ENCODE results near the gene VSIR.

VSIR gene

GRCh38 chr10:71755179-71755879, 18.0 kb downstream of the VSIR start:
- DNase-seq (ENCODE audit: low spot score in 2 of 2) (no peak), ATAC-seq (ENCODE audit: low read depth) (no peak)
- H3K36me3 Mint-ChIP-seq = peaks cover 13% of the 10 kb centered on the region
- H3K27me3 Mint-ChIP-seq = no peaks in the 10 kb centered on the region
- peaks cover 53% of the 10 kb centered on the region for H3K4me1 Mint-ChIP-seq
- no peak overlapping the region for H3K4me3 Mint-ChIP-seq
- no peaks in the 10 kb centered on the region for H3K9me3 Mint-ChIP-seq
- H3K27ac Mint-ChIP-seq = no peak overlapping the region

DNA sequence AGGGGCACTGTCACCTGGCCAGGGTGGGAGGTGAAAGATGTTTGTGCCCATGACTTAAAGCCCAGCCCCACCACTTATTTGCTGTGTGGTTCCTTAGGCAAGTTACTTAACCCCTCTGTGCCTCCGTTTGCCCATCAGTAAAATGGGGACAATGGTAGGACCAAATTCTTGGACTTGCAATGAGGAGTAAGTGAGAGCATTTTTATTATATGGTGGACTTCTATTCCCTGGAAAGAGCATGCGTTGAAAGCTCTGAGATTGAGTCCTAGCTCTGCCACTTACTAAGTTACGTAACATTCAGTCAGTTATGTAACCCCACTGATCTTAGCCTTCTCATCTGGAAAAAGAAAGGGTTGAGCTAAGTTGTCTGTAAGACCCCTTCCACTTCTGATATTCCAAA, 18.8 kb downstream of the VSIR start:
- Mint-ChIP-seq H3K27me3 (no peaks in the 10 kb centered on the region), H3K36me3 (peaks cover 12% of the 10 kb centered on the region), H3K9me3 (no peaks in the 10 kb centered on the region), H3K27ac (no peak overlapping the region), H3K4me3 (no peak overlapping the region), H3K4me1 (peaks cover 59% of the 10 kb centered on the region)
- no peak for ATAC-seq (ENCODE audit: low read depth)
- DNase-seq (ENCODE audit: low spot score in 2 of 2) = no peak

DNA sequence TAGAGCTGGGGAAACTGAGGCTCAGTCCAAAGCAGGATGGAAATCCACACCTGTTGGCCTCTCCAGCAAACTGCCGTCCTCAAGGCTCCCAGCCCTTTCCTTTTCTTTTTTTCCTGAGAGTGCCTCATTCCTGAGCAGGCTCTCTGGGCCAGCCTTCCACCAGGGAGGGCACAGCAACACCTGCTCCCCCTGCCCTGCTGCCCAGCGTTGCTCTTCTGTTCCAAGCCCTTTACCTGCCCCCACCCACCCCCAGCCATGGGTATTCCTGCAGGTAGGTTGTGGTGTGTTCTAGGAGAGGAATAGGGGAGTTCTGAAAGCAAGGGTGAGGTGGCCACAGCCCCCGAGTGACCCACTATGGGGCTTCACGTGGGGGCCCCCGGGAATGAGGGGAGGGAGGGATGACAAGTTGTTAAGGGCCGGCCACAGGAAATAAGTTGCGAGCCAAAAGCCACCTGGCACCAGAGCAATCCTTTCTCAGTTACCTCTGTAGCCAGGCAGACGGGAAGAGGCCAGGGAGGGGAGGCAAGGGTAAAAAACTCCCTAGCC, 19.3 kb downstream of the VSIR start:
- Mint-ChIP-seq H3K27me3 (no peaks in the 10 kb centered on the region), H3K27ac (peak overlapping the region; percentile 72), H3K4me3 (no peak overlapping the region), H3K4me1 (peaks cover 62% of the 10 kb centered on the region), H3K36me3 (peaks cover 12% of the 10 kb centered on the region), H3K9me3 (no peaks in the 10 kb centered on the region)
- no peak for ATAC-seq (ENCODE audit: low read depth)
- DNase-seq (ENCODE audit: low spot score in 2 of 2) = no peak

DNA sequence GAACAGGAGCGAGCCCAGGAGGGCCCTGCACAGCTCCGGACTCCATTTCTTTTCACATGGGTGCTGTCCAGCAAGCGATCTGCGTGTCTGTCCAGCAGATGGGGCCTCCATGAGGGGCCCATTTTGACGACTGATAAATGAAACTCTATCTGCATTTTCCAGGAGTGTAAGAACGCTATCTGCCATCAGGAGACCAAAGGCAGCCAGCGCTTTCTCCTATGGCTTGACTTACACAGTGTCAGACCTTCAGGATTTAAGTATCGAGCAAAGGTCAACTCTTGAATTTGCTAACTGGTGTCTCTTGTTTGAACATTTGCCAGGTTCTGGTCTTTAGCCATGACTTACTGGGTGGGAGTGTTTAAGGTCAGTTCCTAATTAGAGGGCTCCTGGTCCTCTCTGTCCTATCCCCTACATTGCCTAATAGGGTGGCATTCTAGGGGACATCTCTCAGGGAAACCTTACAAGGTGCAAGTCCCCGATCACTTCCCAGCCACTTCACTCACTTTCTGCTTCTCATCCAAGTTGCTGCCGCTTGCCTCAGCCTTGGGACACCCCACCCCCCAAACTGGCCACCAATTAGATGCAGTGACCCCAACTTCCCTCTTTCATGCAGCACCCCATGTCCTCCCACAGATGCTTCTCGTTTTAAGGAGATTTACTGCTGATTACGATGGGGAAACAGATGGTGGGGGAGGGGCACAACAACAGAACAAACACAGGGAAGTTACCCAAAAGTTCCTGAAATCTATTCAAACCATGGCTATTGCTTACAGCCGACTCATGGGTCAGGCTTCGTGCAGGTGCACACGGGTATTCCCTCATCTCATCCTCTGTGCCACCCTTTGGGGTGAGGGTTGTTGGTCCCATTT, 20.0 kb downstream of the VSIR start:
- H3K36me3 Mint-ChIP-seq = peaks cover 12% of the 10 kb centered on the region
- peaks cover 69% of the 10 kb centered on the region for H3K4me1 Mint-ChIP-seq
- ATAC-seq (ENCODE audit: low read depth) = peak; percentile 27
- H3K4me3 Mint-ChIP-seq = peak overlapping the region; percentile 51
- no peaks in the 10 kb centered on the region for H3K9me3 Mint-ChIP-seq
- H3K27ac Mint-ChIP-seq = peak overlapping the region; percentile 86
- no peaks in the 10 kb centered on the region for H3K27me3 Mint-ChIP-seq
- no peak for DNase-seq (ENCODE audit: low spot score in 2 of 2)

GRCh38 chr10:71752391-71753090, 20.8 kb downstream of the VSIR start:
- Mint-ChIP-seq H3K4me3 (peak overlapping the region; percentile 62), H3K36me3 (peaks cover 12% of the 10 kb centered on the region), H3K27me3 (no peaks in the 10 kb centered on the region), H3K27ac (peak overlapping the region; percentile 86), H3K9me3 (peaks cover 2% of the 10 kb centered on the region), H3K4me1 (peaks cover 74% of the 10 kb centered on the region)
- DNase-seq (ENCODE audit: low spot score in 2 of 2) (no peak), ATAC-seq (ENCODE audit: low read depth) (no peak)

GRCh38 chr10:71751515-71752224, 21.6 kb downstream of the VSIR start:
- no peak for DNase-seq (ENCODE audit: low spot score in 2 of 2)
- Mint-ChIP-seq H3K9me3 (peaks cover 2% of the 10 kb centered on the region), H3K27ac (peak overlapping the region; percentile 86), H3K27me3 (no peaks in the 10 kb centered on the region), H3K36me3 (peaks cover 10% of the 10 kb centered on the region), H3K4me3 (no peak overlapping the region), H3K4me1 (peaks cover 79% of the 10 kb centered on the region)
- ATAC-seq (ENCODE audit: low read depth) = no peak

DNA sequence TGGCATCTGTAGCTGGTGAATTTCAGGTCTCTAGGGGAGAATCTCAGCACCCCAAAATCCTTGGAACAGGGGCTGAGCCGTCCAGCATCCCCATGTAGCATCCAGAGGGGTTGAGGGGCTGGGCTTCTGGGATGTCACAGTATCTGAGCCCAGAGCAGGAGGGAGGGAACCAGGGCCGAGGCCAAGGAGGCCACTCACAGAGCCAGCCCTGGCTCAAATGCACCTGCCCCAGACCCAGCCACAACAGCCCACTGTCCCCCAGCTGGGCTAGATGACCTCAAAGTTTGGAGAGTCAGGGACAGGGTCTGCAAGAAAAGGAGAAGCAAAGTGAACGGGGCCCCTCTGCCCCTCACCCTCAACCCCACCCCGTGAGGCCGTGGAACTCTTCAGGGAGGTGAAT, 22.3 kb downstream of the VSIR start:
- H3K36me3 Mint-ChIP-seq = peaks cover 10% of the 10 kb centered on the region
- DNase-seq (ENCODE audit: low spot score in 2 of 2) = no peak

DNA sequence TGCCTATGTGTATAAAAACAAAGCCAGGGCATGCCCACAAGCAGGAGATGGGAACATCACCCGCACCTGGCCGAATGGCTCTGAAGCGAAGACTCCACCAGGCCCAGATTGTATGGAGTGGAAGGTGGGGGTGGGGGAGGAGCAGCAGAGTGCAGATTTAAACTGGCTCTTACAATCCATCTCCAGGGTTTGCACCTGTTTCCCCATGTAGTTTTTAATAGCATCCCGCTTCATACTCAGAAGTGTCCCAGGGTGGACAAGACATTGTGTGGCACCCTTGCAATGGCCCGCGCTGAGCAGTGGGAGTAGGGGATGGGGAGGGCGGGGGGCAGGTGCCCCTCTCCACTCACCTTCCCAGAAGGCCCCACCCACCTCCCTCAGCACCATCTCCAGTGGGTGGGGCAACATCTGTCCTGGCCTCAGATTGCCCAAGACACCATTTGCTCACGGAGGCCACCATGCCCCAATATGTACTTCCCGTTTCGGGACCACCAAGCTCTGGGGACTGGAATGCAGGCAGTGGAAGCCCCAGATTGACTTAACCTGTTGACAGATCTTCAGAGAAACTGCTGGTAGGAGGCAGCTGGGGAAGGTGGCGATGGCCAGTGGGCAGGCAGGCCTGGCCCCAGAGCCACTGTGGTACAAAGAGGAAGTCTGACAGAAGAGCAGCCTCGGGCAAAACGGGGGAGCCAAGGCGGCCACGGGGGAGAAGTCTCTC, 23.0 kb downstream of the VSIR start:
- Mint-ChIP-seq H3K9me3 (peaks cover 2% of the 10 kb centered on the region), H3K4me3 (peak overlapping the region; percentile 47), H3K36me3 (peaks cover 10% of the 10 kb centered on the region), H3K4me1 (peaks cover 81% of the 10 kb centered on the region), H3K27me3 (no peaks in the 10 kb centered on the region), H3K27ac (peak overlapping the region; percentile 85)
- ATAC-seq (ENCODE audit: low read depth) = no peak
- DNase-seq (ENCODE audit: low spot score in 2 of 2) = no peak

More for the DNA sequence above, 22.3 kb downstream of the VSIR start:
- Mint-ChIP-seq H3K9me3 (peaks cover 2% of the 10 kb centered on the region), H3K4me1 (peaks cover 78% of the 10 kb centered on the region), H3K4me3 (peak overlapping the region; percentile 32), H3K27ac (peak overlapping the region; percentile 85), H3K27me3 (no peaks in the 10 kb centered on the region)
- no peak for ATAC-seq (ENCODE audit: low read depth)

- H3K27me3 Mint-ChIP-seq = no peaks in the 10 kb centered on the region
- H3K9me3 Mint-ChIP-seq = peaks cover 2% of the 10 kb centered on the region
- H3K4me1 Mint-ChIP-seq = peaks cover 80% of the 10 kb centered on the region
- H3K27ac Mint-ChIP-seq = peak overlapping the region; percentile 91
- H3K36me3 Mint-ChIP-seq = peaks cover 10% of the 10 kb centered on the region
- H3K4me3 Mint-ChIP-seq = peak overlapping the region; percentile 50
- ATAC-seq (ENCODE audit: low read depth) = no peak
- no peak for DNase-seq (ENCODE audit: low spot score in 2 of 2)
These were observed 23.9 kb downstream of the VSIR start for GRCh38 chr10:71749396-71749795.

- Mint-ChIP-seq H3K4me3 (peak overlapping the region; percentile 64), H3K9me3 (peaks cover 2% of the 10 kb centered on the region), H3K27ac (peak overlapping the region; percentile 91), H3K27me3 (no peaks in the 10 kb centered on the region), H3K36me3 (peaks cover 10% of the 10 kb centered on the region), H3K4me1 (peaks cover 74% of the 10 kb centered on the region)
- ATAC-seq (ENCODE audit: low read depth) (peak; percentile 87), DNase-seq (ENCODE audit: low spot score in 2 of 2) (peak; percentile 50 to 62)
These were observed 24.6 kb downstream of the VSIR start for GRCh38 chr10:71748671-71749191.

DNA sequence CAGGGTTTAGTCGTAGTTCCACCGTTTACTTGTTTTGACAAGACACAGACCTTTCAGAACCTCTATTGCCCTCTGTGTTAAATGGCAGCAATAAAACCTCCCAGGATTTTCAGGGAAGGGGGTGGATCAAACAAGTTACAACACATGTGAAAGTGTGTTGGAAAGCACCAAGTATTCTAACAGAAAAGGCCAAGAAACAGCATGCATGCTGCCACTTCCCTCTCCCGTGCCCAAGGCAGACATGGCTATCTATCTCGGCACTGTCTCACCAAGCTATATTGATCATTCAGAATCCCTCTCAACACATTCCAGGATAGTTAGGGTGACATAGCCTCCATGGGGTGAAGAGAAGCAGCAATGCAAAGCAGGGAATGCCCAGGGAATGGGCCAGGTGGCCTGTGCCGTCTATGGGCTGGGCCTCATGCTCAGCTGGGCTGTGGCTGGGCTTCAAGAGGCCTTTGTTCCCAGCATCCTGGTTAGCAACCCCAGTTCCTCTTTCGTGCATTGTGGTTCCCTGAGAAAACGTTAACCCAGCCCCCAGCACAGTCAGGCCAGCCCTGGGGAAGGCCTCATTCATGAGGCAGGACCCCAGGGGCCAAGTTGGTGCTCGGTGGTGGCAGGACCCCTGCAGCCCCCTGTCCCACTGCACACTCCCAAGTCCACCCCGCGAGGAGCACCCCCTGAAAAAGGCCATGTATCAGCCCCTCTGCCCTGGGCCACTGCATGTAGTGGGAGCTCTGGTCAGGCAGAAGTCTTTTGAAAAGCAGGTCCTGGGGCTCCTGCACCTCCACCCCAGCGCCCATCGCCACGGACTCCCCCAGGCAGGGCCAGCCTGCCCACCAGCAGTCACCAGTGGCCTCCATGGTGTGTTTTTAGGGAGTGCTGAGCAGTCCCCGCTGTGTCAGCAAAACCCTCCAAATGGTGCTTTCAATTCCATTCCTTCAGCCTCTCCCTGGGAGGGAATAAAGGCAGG, 25.5 kb downstream of the VSIR start:
- ATAC-seq (ENCODE audit: low read depth) (peak; percentile 36), DNase-seq (ENCODE audit: low spot score in 2 of 2) (no peak)
- H3K27ac Mint-ChIP-seq = peak overlapping the region; percentile 91
- H3K4me1 Mint-ChIP-seq = peaks cover 66% of the 10 kb centered on the region
- H3K4me3 Mint-ChIP-seq = peak overlapping the region; percentile 64
- H3K9me3 Mint-ChIP-seq = peaks cover 2% of the 10 kb centered on the region
- H3K36me3 Mint-ChIP-seq = peaks cover 10% of the 10 kb centered on the region
- H3K27me3 Mint-ChIP-seq = no peaks in the 10 kb centered on the region

DNA sequence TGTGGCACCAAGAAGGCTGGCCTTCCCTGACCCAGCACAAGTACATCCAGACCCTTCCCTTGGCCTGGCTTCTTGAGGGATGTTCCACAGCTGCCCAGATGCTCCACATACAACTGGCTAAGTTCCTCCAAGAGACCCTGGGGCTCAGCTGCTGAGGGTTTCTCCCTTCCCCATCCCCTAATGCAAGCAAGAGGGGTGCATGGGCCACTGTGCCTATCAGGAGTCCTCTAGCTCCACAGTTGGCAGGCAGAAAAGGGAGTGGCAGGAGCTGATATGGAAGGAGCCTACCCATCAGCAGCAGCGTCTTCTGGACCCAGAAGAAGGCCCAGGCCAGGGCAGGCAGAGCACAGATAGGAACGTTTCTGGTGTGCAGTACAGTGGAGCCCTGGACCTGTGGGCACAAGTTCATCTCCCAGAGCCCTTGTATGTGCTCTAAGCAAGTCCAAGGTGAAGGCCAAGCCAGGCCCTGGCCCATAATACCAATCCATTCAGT, 26.2 kb downstream of the VSIR start:
- ATAC-seq (ENCODE audit: low read depth) = no peak
- Mint-ChIP-seq H3K27me3 (no peaks in the 10 kb centered on the region), H3K9me3 (peaks cover 2% of the 10 kb centered on the region), H3K27ac (peak overlapping the region; percentile 91), H3K36me3 (peaks cover 8% of the 10 kb centered on the region), H3K4me3 (peak overlapping the region; percentile 17), H3K4me1 (peaks cover 66% of the 10 kb centered on the region)
- DNase-seq (ENCODE audit: low spot score in 2 of 2) = no peak
